Breast epithelium (tissue), 4 donors: ENCODE results near the gene GPR180. TPM values are rescaled to one million over a fixed set of nuclear protein-coding genes. Genes with fewer than 3 reads are reported as not detected.

ENCODE experiments used
- DNase-seq, 2 donors: peaks; one replicate each; pipeline ENCODE4 v3.0.0-alpha.2; 2019; ENCODE audit warnings: low spot score in 2 of 2
- H3K27ac ChIP-seq, 2 donors: fragments of 200-600 bp; sonication (generic) in 1 of 2; one replicate each; pipeline ENCODE4 v1.5.1; 2016 to 2019; ENCODE audit warnings: mild to moderate bottlenecking in 1 of 2
- H3K27me3 ChIP-seq, 2 donors: fragments of 200-600 bp; sonication (generic) in 1 of 2; one replicate each; pipeline versions ENCODE4 v1.5.1 to v1.6.0; 2017 to 2019; ENCODE audit warnings: control low read depth in 1 of 2, mild to moderate bottlenecking in 1 of 2
- H3K36me3 ChIP-seq: fragments of 200-600 bp; one replicate; pipeline ENCODE4 v1.5.1; 2019
- H3K4me1 ChIP-seq, 2 donors: fragments of 200-600 bp; sonication (generic); one replicate each; pipeline ENCODE4 v1.5.1; 2016 to 2019; ENCODE audit warnings: control low read depth in 1 of 2
- H3K4me3 ChIP-seq, 3 donors: fragments of 200-600 bp; sonication (generic); 1 replicate in 2 of 3; 2 replicates in 1 of 3; pipeline ENCODE4 v1.5.1; 2016 to 2019; ENCODE audit warnings: mild to moderate bottlenecking in 3 of 3, moderate library complexity in 2 of 3
- H3K9me3 ChIP-seq, 2 donors: fragments of 200-600 bp; sonication (generic) in 1 of 2; one replicate each; pipeline ENCODE4 v1.5.1; 2016 to 2019; ENCODE audit warnings: control low read depth in 1 of 2
- CTCF ChIP-seq, 3 donors: fragments of 450-650 bp; IDR thresholded peaks; one replicate each; pipeline ENCODE4 v1.5.1; 2016 to 2017; ENCODE audit warnings: antibody characterized with exemption in 3 of 3, mild to moderate bottlenecking in 3 of 3, moderate library complexity in 3 of 3
- POLR2A ChIP-seq: fragments of 450-650 bp; IDR thresholded peaks from one replicate; pipeline ENCODE4 v1.6.1; 2016; ENCODE audit warnings: antibody characterized with exemption, mild to moderate bottlenecking, moderate library complexity
- POLR2AphosphoS5 ChIP-seq, 3 donors: sonication (generic); formaldehyde crosslinking; IDR thresholded peaks; one replicate each; pipeline ENCODE4 v1.6.1; 2017; ENCODE audit warnings: antibody characterized with exemption in 3 of 3
- intact Hi-C: fragments of 100-400 bp; cut with DNase I; formaldehyde crosslinking; loops from one replicate; pipeline ENCODE4 v1.15.1; 2023; ENCODE audit warnings: low total_unique reads
- total RNA-seq, 3 donors: library from RNA; depleted of rRNA; stranded (reverse); fragments of >200 nt; gene quantifications; one replicate each; pipeline ENCODE4 v1.1.0, GENCODE V29; 2016

The GPR180 gene
- total RNA-seq, 3 donors from 2014 or later: 6.2 to 8.9 (median 7.9) TPM

DNA sequence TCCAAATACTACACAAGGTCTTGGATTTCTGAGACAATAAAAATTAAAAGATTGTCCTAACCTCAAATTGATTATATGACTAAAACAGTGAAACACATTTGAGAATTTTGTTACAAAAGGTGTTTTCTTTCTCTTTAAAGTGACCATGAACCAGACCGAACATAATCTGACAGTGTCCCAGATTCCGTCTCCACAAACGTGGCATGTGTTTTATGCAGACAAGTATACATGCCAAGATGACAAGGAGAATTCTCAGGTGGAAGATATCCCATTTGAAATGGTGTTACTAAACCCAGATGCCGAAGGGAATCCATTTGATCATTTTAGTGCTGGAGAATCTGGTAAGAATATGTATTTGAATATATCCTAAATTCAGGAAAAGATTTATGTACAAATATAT, 10.4 kb downstream of the GPR180 start:
- Histone ChIP-seq H3K36me3 (peaks cover 8% of the 10 kb centered on the region), H3K4me3 (no peak overlapping the region), H3K27ac (no peak overlapping the region), H3K4me1 (no peaks in the 10 kb centered on the region), H3K9me3 (no peaks in the 10 kb centered on the region), H3K27me3 (no peaks in the 10 kb centered on the region)
- TF ChIP-seq POLR2AphosphoS5 (IDR thresholded peaks at IDR 0.05) (no peak), POLR2A (no peak), CTCF (IDR thresholded peaks at IDR 0.05) (no peak)
- intact Hi-C loops: no loop called here
- DNase-seq: no peak

DNA sequence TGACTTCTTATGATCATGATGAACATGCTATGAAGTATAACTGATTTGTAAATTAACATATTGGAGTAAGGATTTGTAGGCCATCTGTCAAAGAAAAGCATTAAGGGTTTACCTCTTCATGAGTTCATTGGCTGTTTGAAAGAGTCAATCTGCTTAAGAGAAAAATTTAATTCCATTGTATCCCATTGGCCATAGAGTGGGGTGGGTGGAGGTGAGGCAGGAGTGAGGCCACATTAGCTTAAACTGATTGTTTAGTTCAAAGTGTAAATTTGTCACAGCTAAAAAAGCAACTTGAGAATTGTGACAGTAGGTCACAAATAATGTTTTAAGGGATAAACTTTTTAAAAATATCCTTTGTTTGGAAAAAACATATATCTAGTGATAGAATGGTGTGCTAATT, 11.4 kb downstream of the GPR180 start:
- Histone ChIP-seq H3K4me3 (no peak overlapping the region), H3K27ac (no peak overlapping the region), H3K36me3 (peaks cover 8% of the 10 kb centered on the region), H3K4me1 (no peaks in the 10 kb centered on the region), H3K9me3 (no peaks in the 10 kb centered on the region), H3K27me3 (no peaks in the 10 kb centered on the region)
- TF ChIP-seq CTCF (IDR thresholded peaks at IDR 0.05) (no peak), POLR2AphosphoS5 (IDR thresholded peaks at IDR 0.05) (no peak), POLR2A (no peak)
- intact Hi-C loops: no loop called here
- DNase-seq: no peak

DNA sequence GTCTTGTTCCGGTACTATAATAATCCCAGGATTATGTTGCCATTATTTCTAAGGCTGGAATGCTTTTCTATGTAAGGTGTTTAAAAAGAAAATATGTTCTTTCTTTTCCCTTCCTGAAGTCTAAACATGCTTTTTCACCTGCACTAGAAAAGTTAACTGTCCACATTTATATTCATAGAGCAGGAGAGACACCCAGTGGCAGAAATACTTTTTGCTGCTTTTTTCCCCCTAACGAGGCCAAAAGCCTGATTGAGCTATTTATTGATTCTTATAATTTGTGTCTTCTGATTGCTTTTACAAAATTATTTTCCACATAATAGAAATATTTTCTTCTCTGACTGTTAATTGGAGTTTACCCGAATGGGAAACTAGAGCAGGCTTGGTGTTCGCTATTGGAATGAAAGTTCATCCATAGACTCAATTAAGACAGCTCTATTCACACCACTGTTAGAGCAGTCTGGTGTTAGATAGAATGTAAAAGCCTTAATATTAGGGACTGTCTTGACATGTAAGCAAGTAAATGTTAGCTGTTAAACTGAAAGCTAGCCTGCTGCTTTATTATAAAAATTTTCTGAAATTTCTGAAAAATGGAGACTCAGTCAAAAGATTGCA, 15.8 kb downstream of the GPR180 start:
- no peak overlapping the region for H3K27ac ChIP-seq
- H3K9me3 ChIP-seq: no peaks in the 10 kb centered on the region
- H3K4me1 ChIP-seq: no peaks in the 10 kb centered on the region
- no peak for TF ChIP-seq POLR2A
- TF ChIP-seq CTCF (IDR thresholded peaks at IDR 0.05): peak in 2 of 3 donors; percentile 47 to 60
- no peak for TF ChIP-seq POLR2AphosphoS5 (IDR thresholded peaks at IDR 0.05)
- no peak for DNase-seq
- intact Hi-C loops: no loop called here
- peaks cover 4% of the 10 kb centered on the region for H3K36me3 ChIP-seq
- H3K27me3 ChIP-seq: no peaks in the 10 kb centered on the region
- H3K4me3 ChIP-seq: no peak overlapping the region

DNA sequence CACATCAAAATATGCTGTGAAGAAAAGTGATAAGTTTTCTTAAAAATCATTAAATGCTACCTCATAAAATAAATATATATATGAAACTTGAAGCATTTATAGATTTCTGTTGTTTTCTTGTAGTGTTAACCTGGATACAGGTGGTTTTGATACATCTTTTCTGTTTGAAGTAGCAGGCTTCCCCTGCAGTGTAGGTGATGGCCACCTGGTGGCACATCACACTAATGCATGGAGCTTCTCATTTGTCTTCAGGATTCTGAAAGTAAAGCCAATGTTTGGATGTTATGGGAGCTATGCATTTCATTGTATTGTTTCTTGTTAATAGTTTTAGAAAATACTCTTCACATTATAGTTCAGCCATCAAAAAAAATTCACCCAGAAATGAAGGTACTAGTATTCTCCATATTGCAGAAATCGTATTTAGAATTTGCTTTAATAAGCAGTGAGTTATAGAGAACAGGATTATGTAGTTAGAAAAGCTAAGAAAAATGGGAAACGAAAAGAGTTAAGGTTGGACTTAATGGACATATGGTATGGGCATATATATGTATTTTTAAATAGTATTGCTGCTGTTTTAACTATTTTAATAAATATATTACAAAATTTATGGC, 18.7 kb downstream of the GPR180 start:
- H3K27me3 ChIP-seq: no peaks in the 10 kb centered on the region

More for the DNA sequence above, 18.7 kb downstream of the GPR180 start:
- intact Hi-C loops: no loop called here
- H3K9me3 ChIP-seq: no peaks in the 10 kb centered on the region
- H3K27ac ChIP-seq: no peak overlapping the region
- DNase-seq: no peak
- no peak overlapping the region for H3K4me3 ChIP-seq
- TF ChIP-seq CTCF (IDR thresholded peaks at IDR 0.05) (peak in 2 of 3 donors; percentile 34 to 42), POLR2A (no peak)
- H3K4me1 ChIP-seq: no peaks in the 10 kb centered on the region
- no peaks in the 10 kb centered on the region for H3K36me3 ChIP-seq
